Measurements from ENCODE around the gene CCDC81. TPM values are rescaled to one million over a fixed set of nuclear protein-coding genes. Genes with fewer than 3 reads are reported as not detected.

CCDC81 gene
- polyA plus RNA-seq, 2 of the 4 experiments (the other 2 are of a cell fraction), result 0.30 to 0.71 TPM

DNA sequence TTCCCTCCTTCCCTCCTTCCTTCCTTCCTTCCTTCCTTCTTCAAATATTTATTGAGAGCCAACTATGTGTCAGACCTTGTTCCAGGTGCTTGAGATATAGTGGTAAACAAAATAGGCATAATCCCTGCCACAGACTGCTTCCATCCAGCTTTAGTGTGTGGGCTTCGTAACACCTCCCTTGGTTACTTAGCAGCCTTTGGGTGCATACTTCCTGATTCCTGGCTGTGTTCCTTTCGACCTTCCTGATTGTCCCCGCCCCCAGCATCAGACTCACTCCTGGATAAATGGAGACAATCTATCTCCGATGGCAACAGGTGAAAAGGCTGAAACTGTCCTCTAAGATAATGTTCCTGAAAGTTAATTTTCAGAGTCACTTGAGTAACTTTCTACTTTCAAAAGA is 13.5 kb downstream of the CCDC81 start:
- H3K4me2 ChIP-seq, result no peak overlapping the region
- ATAC-seq (no peak), DNase-seq (ENCODE audit: low read depth in 1 of 2, low spot score in 1 of 2) (no peak), FAIRE-seq (no peak)
- WGBS (ENCODE audit: missing lambda C conversion rate), result 75% methylated on average over 4 of the region's 4 CpGs
- POLR2A ChIA-PET, result no interaction called here
- no peaks in the 10 kb centered on the region for H3K9me3 ChIP-seq
- no peak overlapping the region for H3K4me3 ChIP-seq
- no peak overlapping the region for H3K27ac ChIP-seq
- no peaks in the 10 kb centered on the region for H3K4me1 ChIP-seq
- CTCF ChIA-PET, result interaction anchor here (1.5 kb wide), 1 partner anchor 25 kb away, joined by 5 read pairs; no protein-coding TSS in a partner anchor
- TF ChIP-seq, protein P1, sequence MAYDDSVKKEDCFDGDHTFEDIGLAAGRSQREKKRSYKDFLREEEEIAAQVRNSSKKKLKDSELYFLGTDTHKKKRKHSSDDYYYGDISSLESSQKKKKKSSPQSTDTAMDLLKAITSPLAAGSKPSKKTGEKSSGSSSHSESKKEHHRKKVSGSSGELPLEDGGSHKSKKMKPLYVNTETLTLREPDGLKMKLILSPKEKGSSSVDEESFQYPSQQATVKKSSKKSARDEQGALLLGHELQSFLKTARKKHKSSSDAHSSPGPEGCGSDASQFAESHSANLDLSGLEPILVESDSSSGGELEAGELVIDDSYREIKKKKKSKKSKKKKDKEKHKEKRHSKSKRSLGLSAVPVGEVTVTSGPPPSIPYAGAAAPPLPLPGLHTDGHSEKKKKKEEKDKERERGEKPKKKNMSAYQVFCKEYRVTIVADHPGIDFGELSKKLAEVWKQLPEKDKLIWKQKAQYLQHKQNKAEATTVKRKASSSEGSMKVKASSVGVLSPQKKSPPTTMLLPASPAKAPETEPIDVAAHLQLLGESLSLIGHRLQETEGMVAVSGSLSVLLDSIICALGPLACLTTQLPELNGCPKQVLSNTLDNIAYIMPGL (CRISPR knock-in tag; IDR thresholded peaks at IDR 0.05; ENCODE audit: borderline replicate concordance), result no peak
- TF ChIP-seq EHF (CRISPR knock-in tag; IDR thresholded peaks at IDR 0.05), result no peak
- TF ChIP-seq KDM1A (IDR thresholded peaks at IDR 0.05; ENCODE audit: low read depth), result no peak
- TF ChIP-seq EP300 (IDR thresholded peaks at IDR 0.05), result no peak
- TF ChIP-seq PHF8 (IDR thresholded peaks at IDR 0.05; ENCODE audit: borderline replicate concordance, low read depth), result no peak
- no peak for TF ChIP-seq EHMT2 (IDR thresholded peaks at IDR 0.05; ENCODE audit: low read depth)
- no peak for TF ChIP-seq MAX (IDR thresholded peaks at IDR 0.05)
- TF ChIP-seq POLR2A (IDR thresholded peaks at IDR 0.05; ENCODE audit: low read length), result no peak
- TF ChIP-seq USF2 (IDR thresholded peaks at IDR 0.05), result no peak
- TF ChIP-seq HEYL (CRISPR knock-in tag; IDR thresholded peaks at IDR 0.05), result no peak
- no peak for TF ChIP-seq CHD4 (IDR thresholded peaks at IDR 0.05; ENCODE audit: borderline replicate concordance)
- no peak for TF ChIP-seq GATA3 (IDR thresholded peaks at IDR 0.05; ENCODE audit: borderline replicate concordance)
- TF ChIP-seq RNF2 (IDR thresholded peaks at IDR 0.05; ENCODE audit: borderline replicate concordance, low read depth), result no peak
- TF ChIP-seq TP53 (CRISPR knock-in tag; IDR thresholded peaks at IDR 0.05), result no peak

- no peak for DNase-seq (ENCODE audit: low read depth in 1 of 2, low spot score in 1 of 2)
- POLR2A ChIA-PET, result no interaction called here
- 42% methylated on average over 3 of the region's 3 CpGs for WGBS (ENCODE audit: missing lambda C conversion rate)
- Histone ChIP-seq H3K27ac (no peak overlapping the region), H3K4me3 (no peak overlapping the region), H3K4me1 (no peaks in the 10 kb centered on the region), H3K9me3 (no peaks in the 10 kb centered on the region), H3K4me2 (no peak overlapping the region)
- no peak for TF ChIP-seq ATOH8 (CRISPR knock-in tag; IDR thresholded peaks at IDR 0.05; ENCODE audit: low read depth)
- TF ChIP-seq EHMT2 (IDR thresholded peaks at IDR 0.05; ENCODE audit: low read depth), result no peak
- TF ChIP-seq CHD2 (IDR thresholded peaks at IDR 0.05; ENCODE audit: low read length, partially characterized antibody), result no peak
- no peak for TF ChIP-seq MAZ (IDR thresholded peaks at IDR 0.05; ENCODE audit: borderline replicate concordance, low read depth, low read length)
- TF ChIP-seq SMC3 (IDR thresholded peaks at IDR 0.05), result no peak
- TF ChIP-seq NFE2L2 (conservative IDR thresholded peaks at IDR 0.05; ENCODE audit: low read length), result no peak
- no peak for TF ChIP-seq HOXA7 (CRISPR knock-in tag; IDR thresholded peaks at IDR 0.05)
- TF ChIP-seq TP53 (CRISPR knock-in tag; IDR thresholded peaks at IDR 0.05), result no peak
- no peak for TF ChIP-seq KDM5A (IDR thresholded peaks at IDR 0.05)
- TF ChIP-seq ZC3H11A (IDR thresholded peaks at IDR 0.05), result no peak
- TF ChIP-seq HOXB5 (CRISPR knock-in tag; IDR thresholded peaks at IDR 0.05), result no peak
- TF ChIP-seq FOSL2 (IDR thresholded peaks at IDR 0.05), result no peak
- no peak for TF ChIP-seq FOSL2 (CRISPR knock-in tag; IDR thresholded peaks at IDR 0.05)
- no peak for TF ChIP-seq JUN (IDR thresholded peaks at IDR 0.05)
- TF ChIP-seq RAD21 (conservative IDR thresholded peaks at IDR 0.05 in 1 of 2, IDR thresholded peaks at IDR 0.05 in 1 of 2), result no peak
- CTCF ChIA-PET, result no interaction called here
- no peak for ATAC-seq
- FAIRE-seq, result no peak
Observed at GRCh38 chr11:86390487-86390886, 15.8 kb downstream of the CCDC81 start.
